Measurements from ENCODE around the gene NAA25. TPM values are rescaled to one million over a fixed set of nuclear protein-coding genes. Genes with fewer than 3 reads are reported as not detected.
A peak's percentile ranks its signal among the peaks of the same experiment; 100 is the strongest.

The NAA25 gene
- total and polyA plus RNA-seq, 4 donors, result 3.1 to 17.7 (median 10.8) TPM

DNA sequence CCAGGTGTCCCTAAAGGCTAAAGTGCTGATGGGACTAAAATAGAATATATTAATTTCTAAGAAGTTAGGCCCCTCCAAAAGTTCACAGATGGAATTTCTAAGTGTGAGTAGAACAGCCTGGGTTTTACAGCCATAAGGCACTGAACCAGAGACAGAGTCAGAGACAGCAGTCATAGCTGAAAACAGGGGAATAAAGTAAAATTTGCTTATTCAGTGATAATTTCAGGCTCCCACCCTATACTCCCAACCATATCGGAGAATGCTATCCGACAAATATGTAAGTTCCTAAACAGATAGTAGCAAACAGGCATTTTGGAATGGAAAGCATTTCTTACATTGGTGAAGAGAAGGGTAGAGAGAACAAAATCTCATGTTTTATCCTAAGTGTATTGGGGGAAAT is 45.3 kb downstream of the NAA25 start:
- H3K36me3 ChIP-seq (ENCODE audit: control insufficient read depth in 4 of 4, insufficient read depth in 3 of 4, low read depth in 1 of 4, low read length in 3 of 4), result peaks cover 19 to 64% (median 46%) of the 10 kb centered on the region in 4 donors
- no peaks in the 10 kb centered on the region for H3K27me3 ChIP-seq (ENCODE audit: control insufficient read depth in 4 of 4, insufficient read depth in 4 of 4, low read length in 3 of 4)
- TF ChIP-seq YY1 (IDR thresholded peaks at IDR 0.05), result no peak
- no peak for TF ChIP-seq RXRA (IDR thresholded peaks at IDR 0.05)
- H3K9ac ChIP-seq (ENCODE audit: low read depth in 1 of 2, low read length in 2 of 2), result no peak overlapping the region
- H3K27ac ChIP-seq (ENCODE audit: low read depth in 1 of 2, low read length in 2 of 2), result no peak overlapping the region
- H3K9me3 ChIP-seq (ENCODE audit: control insufficient read depth in 4 of 4, low read length in 3 of 4), result no peaks in the 10 kb centered on the region
- H3K4me1 ChIP-seq (ENCODE audit: control insufficient read depth in 4 of 4, insufficient read depth in 4 of 4, low read length in 3 of 4), result peaks cover 0 to 5% (median 0%) of the 10 kb centered on the region in 4 donors
- over 99% methylated on average over 2 of the region's 2 CpGs for WGBS
- DNase-seq (ENCODE audit: low spot score), result no peak
- H3K4me3 ChIP-seq (ENCODE audit: low read depth in 1 of 3, low read length in 3 of 3), result no peak overlapping the region

DNA sequence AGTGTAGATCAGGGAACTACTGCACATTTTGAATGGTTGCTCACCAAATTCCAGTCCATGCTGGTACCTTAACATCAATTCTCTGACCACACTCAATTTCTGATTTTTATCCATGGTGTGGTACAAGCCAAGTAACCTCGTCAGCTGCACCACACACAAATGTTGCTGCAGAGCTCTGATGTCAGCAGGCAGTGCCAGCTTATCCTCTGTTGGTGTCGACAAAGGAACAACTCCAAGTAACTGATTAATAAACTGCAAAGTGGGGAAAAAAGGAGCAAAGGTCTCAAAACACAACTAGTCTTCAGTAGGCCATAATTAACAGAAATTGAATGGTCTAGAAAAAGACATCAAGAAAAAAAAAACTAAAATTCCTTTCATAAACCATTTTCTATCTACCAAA is 47.4 kb downstream of the NAA25 start:
- DNase-seq (ENCODE audit: low spot score), result no peak
- H3K27ac ChIP-seq (ENCODE audit: low read depth in 1 of 2, low read length in 2 of 2), result no peak overlapping the region
- no peak overlapping the region for H3K9ac ChIP-seq (ENCODE audit: low read depth in 1 of 2, low read length in 2 of 2)
- H3K36me3 ChIP-seq (ENCODE audit: control insufficient read depth in 4 of 4, insufficient read depth in 3 of 4, low read depth in 1 of 4, low read length in 3 of 4), result peaks cover 8 to 56% (median 33%) of the 10 kb centered on the region in 4 donors
- H3K27me3 ChIP-seq (ENCODE audit: control insufficient read depth in 4 of 4, insufficient read depth in 4 of 4, low read length in 3 of 4), result no peaks in the 10 kb centered on the region
- peaks cover 0 to 5% (median 0%) of the 10 kb centered on the region in 4 donors for H3K4me1 ChIP-seq (ENCODE audit: control insufficient read depth in 4 of 4, insufficient read depth in 4 of 4, low read length in 3 of 4)
- no peaks in the 10 kb centered on the region for H3K9me3 ChIP-seq (ENCODE audit: control insufficient read depth in 4 of 4, low read length in 3 of 4)
- H3K4me3 ChIP-seq (ENCODE audit: low read depth in 1 of 3, low read length in 3 of 3), result no peak overlapping the region
- TF ChIP-seq NR2F2 (IDR thresholded peaks at IDR 0.05) (no peak), HNF4A (conservative IDR thresholded peaks at IDR 0.05) (peak; percentile 21 to 25)
- 40% methylated on average over 2 of the region's 2 CpGs for WGBS

DNA sequence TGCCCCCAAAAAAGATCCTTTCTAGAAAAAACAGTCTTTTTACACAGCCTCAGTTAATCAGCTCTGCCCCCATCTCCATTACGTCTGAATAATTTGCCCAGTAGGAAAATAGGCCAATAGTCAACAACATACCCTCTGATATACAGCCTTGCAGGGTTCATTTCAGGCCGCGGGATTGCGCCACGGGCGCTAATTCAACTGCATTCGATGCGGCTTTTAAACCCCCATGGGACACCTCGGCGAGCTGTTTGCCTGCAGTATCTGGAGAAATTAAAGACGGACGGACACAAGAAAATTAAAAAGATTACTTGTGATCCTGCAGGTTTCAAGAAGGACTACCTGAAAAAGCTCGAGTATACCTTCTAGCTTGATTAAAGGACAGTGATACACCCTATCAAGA is 59.2 kb downstream of the NAA25 start:
- Histone ChIP-seq H3K27ac (ENCODE audit: low read depth in 1 of 2, low read length in 2 of 2) (no peak overlapping the region), H3K36me3 (ENCODE audit: control insufficient read depth in 4 of 4, insufficient read depth in 3 of 4, low read depth in 1 of 4, low read length in 3 of 4) (peaks cover 17 to 72% (median 47%) of the 10 kb centered on the region in 4 donors), H3K27me3 (ENCODE audit: control insufficient read depth in 4 of 4, insufficient read depth in 4 of 4, low read length in 3 of 4) (no peaks in the 10 kb centered on the region), H3K9me3 (ENCODE audit: control insufficient read depth in 4 of 4, low read length in 3 of 4) (no peaks in the 10 kb centered on the region), H3K4me3 (ENCODE audit: low read depth in 1 of 3, low read length in 3 of 3) (no peak overlapping the region), H3K4me1 (ENCODE audit: control insufficient read depth in 4 of 4, insufficient read depth in 4 of 4, low read length in 3 of 4) (no peaks in the 10 kb centered on the region), H3K9ac (ENCODE audit: low read depth in 1 of 2, low read length in 2 of 2) (no peak overlapping the region)
- 95% methylated on average over 13 of the region's 13 CpGs for WGBS
- no peak for DNase-seq (ENCODE audit: low spot score)
- TF ChIP-seq FOXA2 (IDR thresholded peaks at IDR 0.05), result no peak
- TF ChIP-seq FOXA1 (IDR thresholded peaks at IDR 0.05), result no peak
- TF ChIP-seq, protein P1, sequence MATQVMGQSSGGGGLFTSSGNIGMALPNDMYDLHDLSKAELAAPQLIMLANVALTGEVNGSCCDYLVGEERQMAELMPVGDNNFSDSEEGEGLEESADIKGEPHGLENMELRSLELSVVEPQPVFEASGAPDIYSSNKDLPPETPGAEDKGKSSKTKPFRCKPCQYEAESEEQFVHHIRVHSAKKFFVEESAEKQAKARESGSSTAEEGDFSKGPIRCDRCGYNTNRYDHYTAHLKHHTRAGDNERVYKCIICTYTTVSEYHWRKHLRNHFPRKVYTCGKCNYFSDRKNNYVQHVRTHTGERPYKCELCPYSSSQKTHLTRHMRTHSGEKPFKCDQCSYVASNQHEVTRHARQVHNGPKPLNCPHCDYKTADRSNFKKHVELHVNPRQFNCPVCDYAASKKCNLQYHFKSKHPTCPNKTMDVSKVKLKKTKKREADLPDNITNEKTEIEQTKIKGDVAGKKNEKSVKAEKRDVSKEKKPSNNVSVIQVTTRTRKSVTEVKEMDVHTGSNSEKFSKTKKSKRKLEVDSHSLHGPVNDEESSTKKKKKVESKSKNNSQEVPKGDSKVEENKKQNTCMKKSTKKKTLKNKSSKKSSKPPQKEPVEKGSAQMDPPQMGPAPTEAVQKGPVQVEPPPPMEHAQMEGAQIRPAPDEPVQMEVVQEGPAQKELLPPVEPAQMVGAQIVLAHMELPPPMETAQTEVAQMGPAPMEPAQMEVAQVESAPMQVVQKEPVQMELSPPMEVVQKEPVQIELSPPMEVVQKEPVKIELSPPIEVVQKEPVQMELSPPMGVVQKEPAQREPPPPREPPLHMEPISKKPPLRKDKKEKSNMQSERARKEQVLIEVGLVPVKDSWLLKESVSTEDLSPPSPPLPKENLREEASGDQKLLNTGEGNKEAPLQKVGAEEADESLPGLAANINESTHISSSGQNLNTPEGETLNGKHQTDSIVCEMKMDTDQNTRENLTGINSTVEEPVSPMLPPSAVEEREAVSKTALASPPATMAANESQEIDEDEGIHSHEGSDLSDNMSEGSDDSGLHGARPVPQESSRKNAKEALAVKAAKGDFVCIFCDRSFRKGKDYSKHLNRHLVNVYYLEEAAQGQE (IDR thresholded peaks at IDR 0.05), result no peak
- TF ChIP-seq HNF4A (conservative IDR thresholded peaks at IDR 0.05), result no peak
- no peak for TF ChIP-seq GABPA (IDR thresholded peaks at IDR 0.05 in 1 of 2, conservative IDR thresholded peaks at IDR 0.05 in 1 of 2)
- TF ChIP-seq RAD21 (IDR thresholded peaks at IDR 0.05), result no peak
- TF ChIP-seq NR2F2 (IDR thresholded peaks at IDR 0.05), result no peak

DNA sequence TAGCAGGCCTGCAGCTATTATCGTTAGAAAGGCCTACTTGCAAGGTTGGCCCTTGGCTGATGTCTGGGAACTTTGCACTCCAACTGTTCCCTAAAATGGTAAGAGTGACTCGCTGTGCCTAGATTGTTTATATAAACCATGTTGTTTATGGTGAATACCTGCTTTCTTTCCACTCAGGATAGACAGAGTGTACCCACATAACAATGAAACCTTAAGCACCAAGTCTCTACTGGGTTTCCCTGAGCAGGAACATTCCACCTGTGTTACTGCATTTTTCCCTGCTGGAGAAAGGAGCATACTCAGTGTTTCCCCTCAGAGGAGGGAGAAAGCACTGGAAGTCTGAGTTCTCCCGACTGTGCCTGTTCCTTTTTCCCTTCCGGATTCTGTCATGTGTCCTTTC is 62.6 kb downstream of the NAA25 start:
- Histone ChIP-seq H3K4me1 (ENCODE audit: control insufficient read depth in 4 of 4, insufficient read depth in 4 of 4, low read length in 3 of 4) (no peaks in the 10 kb centered on the region), H3K36me3 (ENCODE audit: control insufficient read depth in 4 of 4, insufficient read depth in 3 of 4, low read depth in 1 of 4, low read length in 3 of 4) (peaks cover 11 to 70% (median 43%) of the 10 kb centered on the region in 4 donors), H3K27me3 (ENCODE audit: control insufficient read depth in 4 of 4, insufficient read depth in 4 of 4, low read length in 3 of 4) (no peaks in the 10 kb centered on the region), H3K4me3 (ENCODE audit: low read depth in 1 of 3, low read length in 3 of 3) (no peak overlapping the region), H3K9me3 (ENCODE audit: control insufficient read depth in 4 of 4, low read length in 3 of 4) (no peaks in the 10 kb centered on the region), H3K27ac (ENCODE audit: low read depth in 1 of 2, low read length in 2 of 2) (no peak overlapping the region), H3K9ac (ENCODE audit: low read depth in 1 of 2, low read length in 2 of 2) (no peak overlapping the region)
- 80% methylated on average over 4 of the region's 4 CpGs for WGBS
- DNase-seq (ENCODE audit: low spot score), result no peak
- TF ChIP-seq HNF4A (conservative IDR thresholded peaks at IDR 0.05) (no peak), SP1 (IDR thresholded peaks at IDR 0.05) (no peak), FOXA2 (IDR thresholded peaks at IDR 0.05) (no peak), GABPA (IDR thresholded peaks at IDR 0.05 in 1 of 2, conservative IDR thresholded peaks at IDR 0.05 in 1 of 2) (no peak), TAF1 (conservative IDR thresholded peaks at IDR 0.05) (no peak), EGR1 (IDR thresholded peaks at IDR 0.05; ENCODE audit: low read depth in 2 of 2) (no peak), RXRA (IDR thresholded peaks at IDR 0.05) (no peak)
- TF ChIP-seq, protein P1 (IDR thresholded peaks at IDR 0.05), result no peak
- TF ChIP-seq, protein P2, sequence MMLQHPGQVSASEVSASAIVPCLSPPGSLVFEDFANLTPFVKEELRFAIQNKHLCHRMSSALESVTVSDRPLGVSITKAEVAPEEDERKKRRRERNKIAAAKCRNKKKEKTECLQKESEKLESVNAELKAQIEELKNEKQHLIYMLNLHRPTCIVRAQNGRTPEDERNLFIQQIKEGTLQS (IDR thresholded peaks at IDR 0.05), result no peak
- TF ChIP-seq, protein P3, sequence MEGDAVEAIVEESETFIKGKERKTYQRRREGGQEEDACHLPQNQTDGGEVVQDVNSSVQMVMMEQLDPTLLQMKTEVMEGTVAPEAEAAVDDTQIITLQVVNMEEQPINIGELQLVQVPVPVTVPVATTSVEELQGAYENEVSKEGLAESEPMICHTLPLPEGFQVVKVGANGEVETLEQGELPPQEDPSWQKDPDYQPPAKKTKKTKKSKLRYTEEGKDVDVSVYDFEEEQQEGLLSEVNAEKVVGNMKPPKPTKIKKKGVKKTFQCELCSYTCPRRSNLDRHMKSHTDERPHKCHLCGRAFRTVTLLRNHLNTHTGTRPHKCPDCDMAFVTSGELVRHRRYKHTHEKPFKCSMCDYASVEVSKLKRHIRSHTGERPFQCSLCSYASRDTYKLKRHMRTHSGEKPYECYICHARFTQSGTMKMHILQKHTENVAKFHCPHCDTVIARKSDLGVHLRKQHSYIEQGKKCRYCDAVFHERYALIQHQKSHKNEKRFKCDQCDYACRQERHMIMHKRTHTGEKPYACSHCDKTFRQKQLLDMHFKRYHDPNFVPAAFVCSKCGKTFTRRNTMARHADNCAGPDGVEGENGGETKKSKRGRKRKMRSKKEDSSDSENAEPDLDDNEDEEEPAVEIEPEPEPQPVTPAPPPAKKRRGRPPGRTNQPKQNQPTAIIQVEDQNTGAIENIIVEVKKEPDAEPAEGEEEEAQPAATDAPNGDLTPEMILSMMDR (IDR thresholded peaks at IDR 0.05; ENCODE audit: low read depth, low read length, missing input control), result no peak

Data from liver (tissue), 9 donors.